ENCODE data around the gene TPD52L1.
"Not testable (repeated sequence)": the region's sequence is repeated elsewhere in the genome, so short reads cannot be mapped to it uniquely, and the experiment has no call there.

TPD52L1 gene, protein sequence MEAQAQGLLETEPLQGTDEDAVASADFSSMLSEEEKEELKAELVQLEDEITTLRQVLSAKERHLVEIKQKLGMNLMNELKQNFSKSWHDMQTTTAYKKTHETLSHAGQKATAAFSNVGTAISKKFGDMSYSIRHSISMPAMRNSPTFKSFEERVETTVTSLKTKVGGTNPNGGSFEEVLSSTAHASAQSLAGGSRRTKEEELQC

DNA sequence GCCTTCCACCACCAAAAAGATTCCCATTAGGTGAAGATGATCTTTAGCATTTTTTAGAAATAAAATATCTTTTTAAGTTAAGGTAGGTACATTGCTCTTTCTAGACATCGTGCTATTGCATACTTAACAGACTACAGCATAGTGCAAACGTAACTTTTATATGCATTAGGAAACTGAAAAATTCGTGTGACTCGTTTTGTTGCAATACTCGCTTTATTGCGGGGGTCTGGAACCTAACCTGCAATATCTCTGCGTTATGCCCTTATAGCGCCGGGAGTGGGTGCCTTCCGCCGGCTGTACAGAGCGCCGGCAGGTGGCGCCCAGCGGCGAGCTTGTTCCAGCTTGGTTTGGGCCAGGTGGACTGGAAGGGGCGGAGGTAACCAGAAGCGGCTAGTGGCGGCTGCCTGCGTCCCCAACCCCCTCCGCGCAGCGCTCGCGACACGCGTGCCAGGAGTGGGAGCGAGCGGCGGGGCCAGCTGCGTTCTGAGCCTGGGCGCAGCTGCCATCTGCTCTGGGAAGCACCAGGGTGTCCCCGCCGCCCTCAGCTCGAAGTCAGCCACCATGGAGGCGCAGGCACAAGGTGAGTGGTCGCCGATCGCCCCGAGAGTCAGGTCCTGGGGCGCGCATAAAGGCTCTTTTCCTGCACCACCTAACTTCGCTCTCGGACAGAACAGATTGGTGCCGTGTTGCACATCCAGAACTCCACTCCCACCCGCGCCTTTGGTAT lies at the start of gene TPD52L1:
Gene TPD52L1 (plus strand): TSS at position 383 of the 727 bp plus-strand sequence. CDS start 179 bp downstream, at position 562.
- peak; percentile 14 for DNase-seq (ENCODE audit: low read depth)

DNA sequence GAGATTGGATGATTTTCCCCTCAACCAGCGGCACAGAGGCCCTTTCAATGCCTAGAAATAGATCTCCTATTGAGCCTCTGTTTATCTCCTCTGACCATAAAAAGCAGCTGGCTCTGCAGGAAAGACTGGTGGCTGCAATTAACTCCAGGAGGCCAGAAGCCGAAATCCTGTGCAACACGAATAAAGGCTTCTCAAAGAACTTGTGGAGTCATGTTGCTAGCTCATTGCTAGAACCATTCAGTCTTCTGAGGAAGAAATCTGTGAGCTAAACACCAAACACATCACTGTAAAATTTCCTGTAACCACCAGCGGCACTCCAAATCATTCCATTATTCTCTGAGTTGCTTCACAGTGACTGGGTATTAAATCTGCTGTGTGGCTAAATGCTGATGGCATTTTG lies 49.1 kb upstream of the TPD52L1 start:
- DNase-seq (ENCODE audit: low read depth), result no peak

DNA sequence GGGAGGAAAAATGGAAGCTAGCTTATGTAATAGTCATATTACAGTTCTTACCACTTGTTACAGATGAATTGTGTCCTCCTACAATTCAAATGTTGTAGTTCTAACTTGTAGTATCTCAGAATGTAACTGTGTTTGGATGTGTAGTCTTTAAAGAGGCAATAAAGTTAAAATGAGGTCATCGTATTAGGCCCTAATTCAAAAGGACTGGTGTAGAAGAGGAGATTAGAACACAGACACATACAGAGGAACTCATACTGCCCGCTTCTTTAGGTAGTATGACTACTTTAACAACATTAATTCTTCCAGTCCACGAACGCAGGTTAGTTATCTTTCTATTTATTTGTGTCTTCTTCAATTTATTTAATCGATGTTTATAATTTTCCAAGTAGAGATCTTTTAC lies 46.5 kb upstream of the TPD52L1 start:
- DNase-seq (ENCODE audit: low read depth), result no peak

- no peak for DNase-seq (ENCODE audit: low read depth)
These were observed 45.7 kb upstream of the TPD52L1 start for GRCh38 chr6:125107896-125108295.

- no peak for DNase-seq (ENCODE audit: low read depth)
These were observed 43.5 kb upstream of the TPD52L1 start for GRCh38 chr6:125110056-125110455.

- no peak for DNase-seq (ENCODE audit: low read depth)
These were observed 42.2 kb upstream of the TPD52L1 start for GRCh38 chr6:125111219-125111983.

- DNase-seq (ENCODE audit: low read depth), result no peak
These were observed 40.6 kb upstream of the TPD52L1 start for GRCh38 chr6:125112934-125113333.

GRCh38 chr6:125114248-125114858 lies 39.2 kb upstream of the TPD52L1 start:
- no peak for DNase-seq (ENCODE audit: low read depth)

DNA sequence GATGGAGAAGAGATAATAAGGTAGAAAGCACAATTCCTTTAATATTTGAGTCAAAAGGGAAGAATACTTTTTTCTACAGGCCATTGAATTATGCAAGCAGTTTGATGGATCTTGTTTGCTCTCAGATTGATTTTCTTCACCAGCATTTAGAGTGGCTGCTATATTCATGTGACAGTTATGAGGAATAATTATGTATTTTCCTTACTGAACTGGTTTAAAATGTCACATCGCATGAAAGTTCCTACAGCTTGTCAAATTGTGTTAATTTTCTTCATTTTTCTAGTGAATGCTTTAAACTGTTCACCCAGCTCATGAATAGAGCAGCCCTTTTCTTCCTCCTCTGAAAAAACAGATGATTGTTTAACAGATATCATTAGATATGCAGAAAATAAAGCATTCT lies 37.4 kb upstream of the TPD52L1 start:
- no peak for DNase-seq (ENCODE audit: low read depth)

- DNase-seq (ENCODE audit: low read depth), result no peak
These were observed 36.9 kb upstream of the TPD52L1 start for GRCh38 chr6:125116710-125117109.

GRCh38 chr6:125117818-125118217 lies 35.8 kb upstream of the TPD52L1 start:
- DNase-seq (ENCODE audit: low read depth), result no peak

- DNase-seq (ENCODE audit: low read depth), result no peak
These were observed 33.5 kb upstream of the TPD52L1 start for GRCh38 chr6:125120054-125120590.

- DNase-seq (ENCODE audit: low read depth), result no peak
These were observed 31.7 kb upstream of the TPD52L1 start for GRCh38 chr6:125121894-125122293.

- no peak for DNase-seq (ENCODE audit: low read depth)
These were observed 30.5 kb upstream of the TPD52L1 start for GRCh38 chr6:125123051-125123450.

DNA sequence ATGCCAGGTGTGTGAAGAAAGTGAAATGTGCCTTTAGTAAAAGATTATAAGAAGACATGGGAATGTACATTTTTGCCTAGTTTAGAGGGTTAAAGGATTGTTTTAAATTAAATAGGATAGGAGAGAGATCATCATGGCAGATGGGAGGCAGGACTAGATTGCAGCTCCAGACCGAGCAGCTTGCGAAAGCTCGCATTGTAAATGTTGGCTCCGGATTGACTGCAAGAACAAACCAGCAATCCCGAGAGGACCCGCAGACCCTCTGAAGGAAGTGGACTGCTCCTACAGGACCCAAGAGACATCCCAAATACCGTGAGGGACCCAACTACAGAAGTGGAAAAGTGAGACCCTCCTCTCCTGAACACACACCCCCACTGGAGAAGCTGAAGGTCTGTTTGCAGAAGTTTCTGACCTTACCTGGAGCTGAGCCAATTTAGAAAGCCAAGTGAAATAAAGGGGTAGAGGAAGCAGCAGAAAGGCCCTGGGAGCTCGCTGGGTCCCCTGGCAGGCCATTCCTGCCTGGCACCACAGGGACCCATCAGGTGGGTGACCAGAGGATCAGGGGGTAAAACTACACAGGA lies 30.0 kb upstream of the TPD52L1 start:
- DNase-seq (ENCODE audit: low read depth), result no peak

DNA sequence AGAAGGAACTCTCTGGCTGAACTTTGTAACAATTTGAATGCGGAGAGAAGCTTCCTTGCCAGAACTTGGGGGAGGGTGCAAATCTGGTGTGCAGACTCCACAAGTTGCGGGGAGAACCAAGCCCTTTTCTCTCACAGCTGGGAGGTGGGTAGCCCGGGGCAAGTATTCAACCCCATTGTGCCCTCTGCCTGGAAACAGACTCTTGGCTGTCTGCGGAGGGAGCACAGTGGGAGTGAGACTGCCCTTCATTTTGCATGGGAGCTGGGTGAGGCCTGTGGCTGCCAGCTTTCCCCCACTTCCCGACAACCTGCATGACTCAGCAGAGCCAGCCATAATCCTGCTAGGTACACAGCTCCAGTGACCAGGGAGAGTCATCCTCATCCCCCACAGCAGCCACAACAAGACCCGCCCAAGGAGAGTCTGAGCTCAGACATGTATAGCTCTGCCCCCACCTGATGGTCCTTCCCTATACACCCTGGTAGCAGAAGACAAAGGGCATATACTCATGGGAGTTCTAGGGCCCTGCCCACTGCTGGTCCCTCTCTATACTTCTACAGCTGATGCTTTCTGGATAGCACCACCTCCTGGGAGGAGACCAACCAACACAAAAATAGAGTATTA lies 29.4 kb upstream of the TPD52L1 start:
- DNase-seq (ENCODE audit: low read depth), result no peak

GRCh38 chr6:125125856-125126255 lies 27.7 kb upstream of the TPD52L1 start:
- not testable (repeated sequence) for DNase-seq (ENCODE audit: low read depth)

GRCh38 chr6:125129354-125129753 lies 24.2 kb upstream of the TPD52L1 start:
- no peak for DNase-seq (ENCODE audit: low read depth)

GRCh38 chr6:125132058-125132457 lies 21.5 kb upstream of the TPD52L1 start:
- no peak for DNase-seq (ENCODE audit: low read depth)

DNA sequence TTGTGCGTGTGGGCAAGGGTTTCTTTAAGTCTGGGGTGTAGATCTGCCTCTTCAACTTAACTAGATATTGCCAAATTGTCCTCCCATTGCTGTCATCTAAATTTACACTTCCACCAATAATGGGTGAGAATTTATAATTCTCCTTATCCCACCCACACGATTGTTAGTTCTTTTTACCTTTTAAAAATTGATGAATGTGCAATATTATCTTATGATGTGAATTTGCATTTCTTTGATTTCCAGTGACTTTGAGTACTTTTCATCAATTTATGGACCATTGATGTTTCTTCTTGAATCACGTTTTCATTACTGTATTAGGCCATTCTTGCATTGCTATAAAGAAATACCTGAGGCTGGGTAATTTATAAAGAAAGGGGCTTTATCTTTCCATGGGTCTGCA lies 17.2 kb upstream of the TPD52L1 start:
- DNase-seq (ENCODE audit: low read depth), result no peak

DNA sequence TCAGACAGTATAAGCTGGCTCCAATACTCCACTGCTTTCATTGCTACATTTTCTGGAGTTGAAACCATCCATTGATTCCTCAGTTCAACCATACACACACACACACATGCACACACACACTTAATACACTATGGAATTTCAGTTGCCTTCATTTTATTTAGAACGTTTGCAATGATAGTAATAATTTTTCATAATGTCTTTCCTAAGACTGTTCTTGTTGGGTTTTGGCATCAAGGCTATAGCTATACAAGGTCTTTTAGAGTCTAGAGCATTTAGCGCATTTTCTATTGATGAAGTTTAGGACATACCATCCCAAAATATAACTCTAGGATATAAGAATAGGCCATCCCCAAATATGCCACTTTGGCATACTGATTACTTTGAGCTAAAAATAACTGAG lies 15.5 kb upstream of the TPD52L1 start:
- DNase-seq (ENCODE audit: low read depth), result no peak

DNA sequence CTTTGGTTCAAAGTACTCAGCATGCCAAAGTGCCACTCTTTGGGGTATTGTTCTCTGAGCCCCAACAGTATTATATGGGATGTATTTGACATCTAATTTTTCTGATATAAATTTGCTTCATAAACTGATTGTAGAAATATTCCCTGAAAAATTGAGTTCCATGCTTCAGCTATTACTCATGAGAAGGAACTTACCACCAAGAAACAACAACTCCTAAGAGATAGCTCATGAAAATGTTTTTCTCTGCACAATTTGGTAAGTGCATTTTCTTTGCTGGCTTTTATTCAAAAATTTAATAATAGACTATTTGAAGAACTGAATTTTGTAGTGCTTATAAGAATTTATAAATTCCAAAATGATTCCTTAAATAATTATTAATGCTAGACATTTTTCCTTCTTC lies 12.8 kb upstream of the TPD52L1 start:
- no peak for DNase-seq (ENCODE audit: low read depth)
